ENCODE data around the gene LZTR1.

The LZTR1 gene

DNA sequence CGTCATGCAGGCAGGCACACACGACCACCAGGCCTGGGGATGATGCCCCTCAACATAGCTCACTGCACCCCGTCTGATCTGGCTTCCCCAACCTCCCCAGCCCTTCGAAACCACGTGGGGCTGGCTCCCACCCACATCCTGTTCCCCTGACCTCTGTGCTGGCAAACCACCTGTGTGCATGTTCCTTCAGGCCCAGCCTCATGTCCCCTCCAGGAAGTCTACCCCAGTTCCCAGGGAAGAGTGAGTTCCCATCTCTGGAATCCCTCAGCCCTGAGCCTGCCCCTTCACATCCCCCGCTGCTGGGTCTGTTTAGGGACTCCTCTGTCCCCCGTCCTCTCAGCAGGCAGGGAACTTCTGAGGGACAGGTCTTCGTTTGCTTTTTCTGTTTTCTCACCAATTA, 43.2 kb downstream of the LZTR1 start:
- DNase-seq (ENCODE audit: insufficient read length, low spot score) (no peak), FAIRE-seq (peak; percentile 38)
- TF ChIP-seq POLR2A (IDR thresholded peaks at IDR 0.05; ENCODE audit: low read depth, low read length): no peak

DNA sequence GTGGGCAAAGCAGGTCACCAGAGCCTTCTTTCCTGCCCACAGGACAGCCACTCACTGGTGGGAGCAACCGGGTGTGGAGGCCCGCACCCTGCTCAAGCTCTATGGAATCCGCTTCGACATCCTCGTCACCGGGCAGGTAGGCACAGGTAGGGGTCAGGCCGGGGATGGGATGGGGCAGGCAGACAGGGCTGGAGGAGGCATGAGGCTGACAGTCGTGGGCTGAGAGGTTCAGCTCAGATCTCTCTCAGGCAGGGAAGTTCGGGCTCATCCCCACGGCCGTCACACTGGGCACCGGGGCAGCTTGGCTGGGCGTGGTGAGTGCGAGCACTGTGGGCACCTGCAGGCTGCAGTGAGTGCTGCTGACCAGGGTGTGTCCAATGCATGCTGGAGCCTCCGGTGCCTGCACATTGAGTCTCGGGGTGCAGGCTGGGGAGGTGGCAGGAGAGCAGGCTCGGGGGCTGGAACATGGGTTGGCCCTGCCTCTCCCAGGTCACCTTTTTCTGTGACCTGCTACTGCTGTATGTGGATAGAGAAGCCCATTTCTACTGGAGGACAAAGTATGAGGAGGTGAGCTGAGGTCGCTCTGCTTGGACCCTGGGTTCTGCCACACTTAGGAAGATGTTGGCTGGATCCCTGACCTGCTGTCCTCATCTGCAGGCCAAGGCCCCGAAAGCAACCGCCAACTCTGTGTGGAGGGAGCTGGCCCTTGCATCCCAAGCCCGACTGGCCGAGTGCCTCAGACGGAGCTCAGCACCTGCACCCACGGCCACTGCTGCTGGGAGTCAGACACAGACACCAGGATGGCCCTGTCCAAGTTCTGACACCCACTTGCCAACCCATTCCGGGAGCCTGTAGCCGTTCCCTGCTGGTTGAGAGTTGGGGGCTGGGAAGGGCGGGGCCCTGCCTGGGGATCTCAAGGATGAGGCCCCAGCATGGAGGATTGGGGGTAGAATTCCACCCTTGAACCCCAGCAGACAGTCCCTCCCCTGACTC, 44.0 kb downstream of the LZTR1 start:
- TF ChIP-seq PAX5 (IDR thresholded peaks at IDR 0.05; ENCODE audit: insufficient read depth, low read length, severe bottlenecking) (no peak), POU2F2 (IDR thresholded peaks at IDR 0.05; ENCODE audit: low read depth, low read length) (no peak), TAF1 (IDR thresholded peaks at IDR 0.05; ENCODE audit: low read depth, low read length) (no peak), POLR2AphosphoS5 (IDR thresholded peaks at IDR 0.05; ENCODE audit: low read depth, low read length) (no peak), SPI1 (IDR thresholded peaks at IDR 0.05; ENCODE audit: low read depth, low read length) (no peak), POLR2A (IDR thresholded peaks at IDR 0.05; ENCODE audit: low read depth, low read length) (no peak)
- no peak for DNase-seq (ENCODE audit: insufficient read length, low spot score)
- no peak for FAIRE-seq

DNA sequence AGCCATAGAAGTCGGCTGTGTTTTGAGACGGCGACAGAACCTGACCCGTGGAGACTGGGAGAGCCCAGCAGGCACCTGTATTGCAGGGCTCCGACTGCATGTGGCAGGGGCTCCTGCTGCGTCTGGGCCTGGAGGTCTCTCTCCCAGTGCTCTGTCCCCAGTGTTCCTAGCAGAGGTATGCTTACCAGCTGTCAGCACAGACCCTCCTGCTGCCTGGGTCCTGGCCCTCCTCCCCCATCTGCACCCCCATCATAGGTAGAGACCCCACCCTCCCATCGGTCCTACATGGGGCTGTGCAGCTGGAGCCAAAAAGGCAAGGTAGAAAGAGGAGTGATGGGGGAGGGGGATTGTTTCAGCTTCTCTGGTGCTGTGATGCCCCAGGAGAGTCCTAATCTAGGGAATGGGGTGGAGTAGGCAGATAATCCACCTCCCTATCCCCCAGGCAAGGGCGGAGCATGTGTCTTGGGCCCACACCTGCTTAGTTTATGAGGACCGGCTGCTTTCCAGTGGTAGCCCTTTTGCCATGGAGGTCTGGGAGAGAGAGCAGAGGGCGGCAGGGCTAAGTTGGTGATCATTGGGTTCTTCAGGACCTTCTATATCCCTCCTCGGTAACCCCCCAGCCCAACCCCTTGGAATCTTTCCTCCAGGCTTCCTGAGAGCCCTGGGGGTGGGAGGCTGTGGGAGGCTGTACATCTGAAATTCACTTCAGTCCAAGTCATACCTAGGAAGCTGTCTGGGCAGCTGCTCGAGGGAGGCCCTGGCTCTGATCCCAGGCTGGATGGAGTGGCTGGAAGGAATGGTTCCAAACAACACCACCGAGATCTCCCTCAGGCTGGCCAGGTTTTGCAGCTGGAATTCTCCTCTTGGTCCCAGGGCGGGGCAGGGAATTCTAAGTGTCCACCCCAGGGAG, 44.9 kb downstream of the LZTR1 start:
- no peak for FAIRE-seq
- TF ChIP-seq SPI1 (IDR thresholded peaks at IDR 0.05; ENCODE audit: low read depth, low read length) (no peak), TAF1 (IDR thresholded peaks at IDR 0.05; ENCODE audit: low read depth, low read length) (no peak), POLR2AphosphoS5 (IDR thresholded peaks at IDR 0.05; ENCODE audit: low read depth, low read length) (no peak)

GRCh38 chr22:21028277-21029251, 46.5 kb downstream of the LZTR1 start:
- TF ChIP-seq POU2F2 (IDR thresholded peaks at IDR 0.05; ENCODE audit: low read depth, low read length): no peak
- no peak for TF ChIP-seq SPI1 (IDR thresholded peaks at IDR 0.05; ENCODE audit: low read depth, low read length)
- no peak for TF ChIP-seq POLR2AphosphoS5 (IDR thresholded peaks at IDR 0.05; ENCODE audit: low read depth, low read length)
- TF ChIP-seq PAX5 (IDR thresholded peaks at IDR 0.05; ENCODE audit: insufficient read depth, low read length, severe bottlenecking): no peak
- TF ChIP-seq POLR2A (IDR thresholded peaks at IDR 0.05; ENCODE audit: low read depth, low read length): no peak
- no peak for FAIRE-seq
- no peak for DNase-seq (ENCODE audit: insufficient read length, low spot score)

More for the DNA sequence above, 44.9 kb downstream of the LZTR1 start:
- DNase-seq (ENCODE audit: insufficient read length, low spot score): no peak

- no peak for DNase-seq (ENCODE audit: insufficient read length, low spot score)
Observed at GRCh38 chr22:21029486-21030025, 47.5 kb downstream of the LZTR1 start.

DNA sequence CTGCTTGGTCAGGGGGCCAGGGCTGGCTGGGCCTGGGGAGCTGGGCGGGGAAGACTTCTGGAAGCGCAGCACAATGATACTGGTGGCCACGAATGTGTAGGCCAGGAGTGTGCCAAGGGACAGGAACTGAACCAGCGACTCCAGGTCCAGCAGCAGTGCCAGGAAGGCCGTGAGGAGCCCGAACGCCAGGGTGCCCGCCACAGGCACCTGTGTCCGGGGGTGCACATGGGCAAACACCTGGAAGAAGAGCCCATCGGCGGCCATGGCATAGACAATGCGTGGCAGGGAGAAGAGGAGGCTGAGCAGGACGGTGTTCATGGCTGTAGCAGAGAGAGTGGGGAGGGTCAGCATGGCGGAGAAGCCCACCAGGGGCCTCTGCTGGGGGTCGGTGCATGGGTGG, 47.9 kb downstream of the LZTR1 start:
- TF ChIP-seq SPI1 (IDR thresholded peaks at IDR 0.05; ENCODE audit: low read depth, low read length) (no peak), POLR2AphosphoS5 (IDR thresholded peaks at IDR 0.05; ENCODE audit: low read depth, low read length) (no peak), POLR2A (IDR thresholded peaks at IDR 0.05; ENCODE audit: low read depth, low read length) (no peak), TAF1 (IDR thresholded peaks at IDR 0.05; ENCODE audit: low read depth, low read length) (no peak), POU2F2 (IDR thresholded peaks at IDR 0.05; ENCODE audit: low read depth, low read length) (no peak), PAX5 (IDR thresholded peaks at IDR 0.05; ENCODE audit: insufficient read depth, low read length, severe bottlenecking) (no peak)
- DNase-seq (ENCODE audit: insufficient read length, low spot score) (no peak), FAIRE-seq (no peak)

More at GRCh38 chr22:21029486-21030025, 47.5 kb downstream of the LZTR1 start:
- FAIRE-seq: no peak
- TF ChIP-seq TAF1 (IDR thresholded peaks at IDR 0.05; ENCODE audit: low read depth, low read length) (no peak), POLR2AphosphoS5 (IDR thresholded peaks at IDR 0.05; ENCODE audit: low read depth, low read length) (no peak), POLR2A (IDR thresholded peaks at IDR 0.05; ENCODE audit: low read depth, low read length) (no peak), SPI1 (IDR thresholded peaks at IDR 0.05; ENCODE audit: low read depth, low read length) (no peak), PAX5 (IDR thresholded peaks at IDR 0.05; ENCODE audit: insufficient read depth, low read length, severe bottlenecking) (no peak), POU2F2 (IDR thresholded peaks at IDR 0.05; ENCODE audit: low read depth, low read length) (no peak)

DNA sequence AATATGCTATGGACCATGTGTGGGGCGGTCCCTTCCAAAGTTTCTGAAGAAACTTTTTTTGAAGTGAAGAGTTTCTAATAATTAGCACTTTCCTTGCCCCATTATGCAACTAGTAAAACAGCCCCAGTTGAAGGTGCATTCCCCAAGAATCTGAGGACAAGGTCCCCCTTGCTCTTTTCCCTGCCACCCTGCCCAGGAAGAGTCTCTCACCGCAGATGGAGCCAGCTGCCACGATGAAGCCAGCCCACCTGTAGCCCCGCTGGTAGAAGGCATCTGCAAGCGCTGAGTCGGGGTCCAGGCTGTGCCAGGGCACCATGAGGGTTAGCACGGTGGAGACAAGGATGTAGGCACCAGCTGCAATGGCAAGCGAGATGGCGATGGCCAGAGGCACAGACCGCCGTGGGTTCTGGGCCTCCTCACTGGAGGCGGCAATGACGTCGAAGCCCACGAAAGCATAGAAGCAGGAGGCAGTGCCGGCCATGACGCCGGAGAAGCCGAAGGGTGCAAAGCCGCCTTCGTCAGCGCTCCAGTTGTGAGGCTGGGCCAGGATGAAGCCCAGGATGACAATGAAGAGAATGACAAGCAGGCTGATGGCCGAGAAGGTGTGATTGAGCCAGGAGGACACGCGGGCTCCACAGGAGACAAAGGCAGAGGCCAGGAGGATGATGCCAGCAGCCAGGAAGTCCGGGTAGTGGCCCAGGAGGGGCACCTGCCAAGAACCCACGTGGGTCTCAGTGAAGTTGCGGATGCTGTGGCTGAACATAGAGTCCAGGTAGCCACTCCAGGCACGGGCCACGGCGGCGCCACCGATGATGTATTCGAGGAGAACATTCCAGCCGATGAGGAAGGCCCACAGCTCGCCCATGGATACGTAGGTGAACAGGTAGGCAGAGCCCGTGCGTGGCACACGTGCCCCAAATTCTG, 48.8 kb downstream of the LZTR1 start:
- TF ChIP-seq PAX5 (IDR thresholded peaks at IDR 0.05; ENCODE audit: insufficient read depth, low read length, severe bottlenecking): no peak
- no peak for TF ChIP-seq POU2F2 (IDR thresholded peaks at IDR 0.05; ENCODE audit: low read depth, low read length)
- TF ChIP-seq SPI1 (IDR thresholded peaks at IDR 0.05; ENCODE audit: low read depth, low read length): no peak
- FAIRE-seq (no peak), DNase-seq (ENCODE audit: insufficient read length, low spot score) (no peak)

DNA sequence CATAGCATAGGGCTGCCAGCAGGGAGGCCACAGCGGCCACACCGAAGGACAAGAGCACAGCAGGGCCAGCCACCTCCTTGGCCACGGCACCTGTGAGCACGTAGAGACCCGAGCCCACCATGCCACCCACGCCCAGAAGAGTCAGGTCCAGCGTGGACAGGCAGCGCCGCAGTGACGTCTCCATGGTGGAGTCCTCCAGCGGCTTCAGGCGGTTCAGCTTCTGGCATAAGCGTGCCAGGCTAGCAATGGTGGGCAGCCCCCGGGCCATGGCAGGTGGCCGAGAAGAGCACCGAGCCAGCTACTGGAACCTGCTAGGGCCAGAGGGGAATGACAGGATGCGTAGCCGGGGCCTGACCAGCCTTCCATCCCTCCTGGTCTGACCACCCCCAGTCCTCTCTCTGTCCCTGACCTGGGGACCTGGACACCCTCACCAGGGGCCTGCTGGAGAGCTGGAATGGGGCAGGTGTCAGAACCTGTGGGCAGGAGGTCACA, 49.5 kb downstream of the LZTR1 start:
- no peak for DNase-seq (ENCODE audit: insufficient read length, low spot score)
- no peak for FAIRE-seq
- no peak for TF ChIP-seq SPI1 (IDR thresholded peaks at IDR 0.05; ENCODE audit: low read depth, low read length)
- no peak for TF ChIP-seq PAX5 (IDR thresholded peaks at IDR 0.05; ENCODE audit: insufficient read depth, low read length, severe bottlenecking)
- TF ChIP-seq TAF1 (IDR thresholded peaks at IDR 0.05; ENCODE audit: low read depth, low read length): no peak
- no peak for TF ChIP-seq POU2F2 (IDR thresholded peaks at IDR 0.05; ENCODE audit: low read depth, low read length)
- TF ChIP-seq POLR2A (IDR thresholded peaks at IDR 0.05; ENCODE audit: low read depth, low read length): no peak
- TF ChIP-seq POLR2AphosphoS5 (IDR thresholded peaks at IDR 0.05; ENCODE audit: low read depth, low read length): no peak

Measured in GM12891 (cell line).